Measurements from ENCODE around the gene CYP27B1. TPM values are rescaled to one million over a fixed set of nuclear protein-coding genes. Genes with fewer than 3 reads are reported as not detected.

Gene CYP27B1
- total and polyA plus RNA-seq, 7 experiments from 2014 or later = 0.20 to 2.6 (median 1.6) TPM; not detected in 1

DNA sequence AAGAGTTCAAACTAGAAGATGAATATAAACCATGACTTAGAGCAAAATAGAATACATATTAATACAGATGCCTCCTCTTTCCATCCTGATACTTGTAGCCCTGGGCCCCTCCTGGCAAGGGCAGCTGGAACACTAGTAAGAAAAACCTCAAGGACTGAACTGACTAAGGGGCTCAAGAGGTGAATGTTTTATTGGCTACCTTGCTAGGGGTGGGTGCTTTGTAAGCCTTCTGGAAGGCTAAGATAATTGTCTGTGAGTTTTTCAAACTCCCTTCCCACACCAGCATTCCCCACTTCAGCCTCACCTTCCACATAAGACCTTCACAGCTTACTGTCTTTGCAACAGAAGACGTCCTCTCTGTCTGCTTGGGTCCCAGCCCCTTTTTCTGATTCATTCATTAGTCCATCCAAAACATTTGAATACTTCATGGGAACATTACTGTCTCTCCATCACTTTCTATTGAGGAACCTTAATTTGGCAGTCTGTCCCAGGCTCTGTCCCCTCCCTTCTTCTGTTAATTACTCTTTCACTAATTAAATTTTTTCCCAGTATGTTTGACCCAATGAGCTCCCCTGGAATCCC, 13.0 kb downstream of the CYP27B1 start:
- Histone ChIP-seq H3K4me3 (ENCODE audit: low read length) (peak overlapping the region; percentile 56), H3K4me1 (ENCODE audit: control insufficient read depth in 2 of 2, insufficient read depth in 2 of 2, low read length in 2 of 2) (peaks cover 35 to 43% of the 10 kb centered on the region in 2 donors), H3K9me3 (ENCODE audit: control insufficient read depth in 2 of 3, low read length in 3 of 3) (no peaks in the 10 kb centered on the region), H3K36me3 (ENCODE audit: control insufficient read depth in 2 of 3, insufficient read depth in 3 of 3, low read length in 3 of 3) (peaks cover 0 to 20% (median 0%) of the 10 kb centered on the region in 3 experiments), H3K27me3 (ENCODE audit: control insufficient read depth in 2 of 2, insufficient read depth in 2 of 2, low read length in 2 of 2) (no peaks in the 10 kb centered on the region), H3K27ac (ENCODE audit: low read depth, low read length) (peak overlapping the region; percentile 85)
- peaks cover 0 to 2% (median 0%) of the 10 kb centered on the region in 11 donors for H3K9me3 Mint-ChIP-seq
- intact Hi-C loops (cut with micrococcal nuclease) = loop anchor here (2.0 to 10.0 kb wide), 9 partner anchors 13 to 1929 kb away; partner anchors contain the start of genes ARHGAP9 (in 1 of the 2), CTDSP2 (in 1 of the 2), DNAJC14 (in 1 of the 2) and NAB2 (in 1 of the 2)
- CTCF ChIA-PET = interaction anchor here (0.6 to 1.0 kb wide), 3 partner anchors 11 to 145 kb away, joined by 3 read pairs; no protein-coding TSS in a partner anchor
- peaks cover 3 to 31% (median 7%) of the 10 kb centered on the region in 5 donors for H3K36me3 Mint-ChIP-seq
- ATAC-seq (no peak), DNase-seq (no peak)
- peaks cover 0 to 2% (median 0%) of the 10 kb centered on the region in 5 donors for H3K27me3 Mint-ChIP-seq
- POLR2A ChIA-PET = interaction anchor here (0.6 to 3.3 kb wide), 4 partner anchors 9 to 283 kb away, joined by 3 to 17 read pairs (median 6); partner anchors contain the start of gene TSPAN31
- peaks cover 40 to 67% (median 62%) of the 10 kb centered on the region in 7 donors for H3K4me1 Mint-ChIP-seq
- H3K4me3 Mint-ChIP-seq = peak overlapping the region; percentile 82 to 99 (median 93)
- peak overlapping the region; percentile 86 to 99 (median 93) for H3K27ac Mint-ChIP-seq

DNA sequence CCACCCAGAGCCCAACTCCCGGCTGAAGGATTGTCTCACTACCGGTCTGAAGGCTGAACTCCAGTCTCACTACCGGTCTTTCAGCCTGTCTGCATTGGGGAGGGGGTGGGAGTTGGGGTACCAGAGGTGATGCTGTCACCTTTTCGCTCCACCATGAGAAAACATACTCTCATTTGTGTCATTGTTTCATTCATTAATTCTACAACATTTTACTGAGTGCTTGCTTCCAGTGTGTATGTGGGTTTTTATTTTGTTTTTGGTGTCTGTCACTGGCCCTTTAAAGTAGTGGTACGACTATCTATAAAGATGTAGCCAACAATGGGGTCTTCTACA, 14.2 kb downstream of the CYP27B1 start:
- intact Hi-C loops (cut with micrococcal nuclease) = loop anchor here (1.0 to 10.0 kb wide), 16 partner anchors 8 to 1928 kb away; partner anchors contain the start of genes ATP23 (in 2 of the 2), DDIT3 (in 2 of the 2), TSFM (in 2 of the 2) and ARHGAP9 (in 1 of the 2)
- Mint-ChIP-seq H3K9me3 (no peaks in the 10 kb centered on the region), H3K27ac (peak overlapping the region; percentile 86 to 99 (median 93)), H3K4me1 (peaks cover 36 to 60% (median 58%) of the 10 kb centered on the region in 7 donors), H3K4me3 (peak overlapping the region; percentile 82 to 98 (median 92)), H3K36me3 (peaks cover 3 to 27% (median 4%) of the 10 kb centered on the region in 5 donors), H3K27me3 (peaks cover 0 to 2% (median 0%) of the 10 kb centered on the region in 5 donors)
- ChIA-PET POLR2A (interaction anchor here (0.9 to 1.0 kb wide), 3 partner anchors 8 to 59 kb away, joined by 3 to 9 read pairs (median 4); partner anchors contain the start of gene OS9), CTCF (interaction anchor here (0.8 kb wide), 1 partner anchor 167 kb away, joined by 3 read pairs; no protein-coding TSS in a partner anchor)
- peak overlapping the region; percentile 85 for H3K27ac ChIP-seq (ENCODE audit: low read depth, low read length)
- no peak for ATAC-seq
- H3K4me3 ChIP-seq (ENCODE audit: low read length) = peak overlapping the region; percentile 19
- peaks cover 0 to 13% (median 5%) of the 10 kb centered on the region in 3 experiments for H3K36me3 ChIP-seq (ENCODE audit: control insufficient read depth in 2 of 3, insufficient read depth in 3 of 3, low read length in 3 of 3)
- DNase-seq = no peak
- no peaks in the 10 kb centered on the region for H3K9me3 ChIP-seq (ENCODE audit: control insufficient read depth in 2 of 3, low read length in 3 of 3)
- no peaks in the 10 kb centered on the region for H3K27me3 ChIP-seq (ENCODE audit: control insufficient read depth in 2 of 2, insufficient read depth in 2 of 2, low read length in 2 of 2)
- H3K4me1 ChIP-seq (ENCODE audit: control insufficient read depth in 2 of 2, insufficient read depth in 2 of 2, low read length in 2 of 2) = peaks cover 35 to 43% of the 10 kb centered on the region in 2 donors

DNA sequence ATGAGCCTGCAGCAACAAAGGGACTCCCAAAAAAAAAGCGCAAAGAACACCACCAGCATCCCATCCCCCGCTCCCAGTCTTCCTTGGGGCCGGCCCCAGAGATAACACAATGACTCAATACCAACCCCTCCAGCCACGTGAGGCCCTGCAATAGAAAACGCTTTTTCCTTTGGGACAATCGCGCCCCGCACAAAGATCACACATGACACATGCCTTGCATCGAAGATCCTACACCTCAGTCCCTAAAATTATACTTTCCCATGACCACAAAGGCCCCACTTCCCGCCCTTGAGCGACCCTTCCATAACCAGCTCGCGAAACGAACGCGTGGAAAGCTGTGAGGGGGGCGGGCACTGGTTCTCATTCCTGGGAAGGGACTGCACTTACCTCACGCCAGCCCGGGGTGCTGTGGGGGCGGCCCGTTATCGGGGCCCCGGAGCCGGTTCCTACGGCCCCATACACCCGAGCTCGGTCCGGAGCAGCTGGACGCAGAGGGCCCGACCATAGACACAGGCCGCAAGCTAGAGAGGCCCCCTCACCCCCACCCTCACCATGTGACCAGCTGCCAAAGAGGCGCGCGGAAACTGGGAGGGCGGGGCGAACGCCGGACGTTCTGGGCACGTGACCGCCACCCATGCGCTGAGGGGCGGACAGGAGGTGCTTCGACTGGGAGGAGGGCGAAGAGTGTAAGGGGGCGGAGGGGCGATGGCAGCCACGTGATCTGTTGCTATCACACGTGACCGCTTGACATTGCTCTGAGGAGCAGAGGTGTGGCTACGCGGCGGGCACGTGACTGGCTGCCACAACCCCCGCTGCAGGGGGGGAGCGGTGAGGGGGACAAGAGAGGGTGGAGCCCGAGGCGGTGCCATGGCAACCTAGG, 14.8 kb downstream of the CYP27B1 start, which contains the start of gene CDK4:
TSS of gene CDK4 (minus strand) at position 523 of the 880 bp plus-strand sequence. CDS start 593 bp downstream, outside the sequence.
- POLR2A ChIA-PET = interaction anchor here (0.8 to 1.0 kb wide), 4 partner anchors 9 to 58 kb away, joined by 3 to 9 read pairs (median 4); partner anchors contain the start of gene OS9
- CTCF ChIA-PET = interaction anchor here (0.8 kb wide), 1 partner anchor 167 kb away, joined by 3 read pairs; no protein-coding TSS in a partner anchor
- H3K36me3 Mint-ChIP-seq = peaks cover 3 to 27% (median 7%) of the 10 kb centered on the region in 5 donors
- H3K9me3 ChIP-seq (ENCODE audit: control insufficient read depth in 2 of 3, low read length in 3 of 3) = no peaks in the 10 kb centered on the region
- ATAC-seq (peak; percentile 89), DNase-seq (peak; percentile 92 to 100 (median 99))
- H3K27ac ChIP-seq (ENCODE audit: low read depth, low read length) = peak within 1 kb of the TSS; percentile 90
- peaks cover 32 to 42% of the 10 kb centered on the region in 2 donors for H3K4me1 ChIP-seq (ENCODE audit: control insufficient read depth in 2 of 2, insufficient read depth in 2 of 2, low read length in 2 of 2)
- no peaks in the 10 kb centered on the region for H3K9me3 Mint-ChIP-seq
- H3K4me3 Mint-ChIP-seq = peak within 1 kb of the TSS; percentile 82 to 98 (median 92)
- peak within 1 kb of the TSS; percentile 86 to 99 (median 93) for H3K27ac Mint-ChIP-seq
- H3K27me3 Mint-ChIP-seq = peaks cover 0 to 2% (median 0%) of the 10 kb centered on the region in 5 donors
- H3K4me3 ChIP-seq (ENCODE audit: low read length) = peak within 1 kb of the TSS; percentile 79
- intact Hi-C loops (cut with micrococcal nuclease) = loop anchor here (1.0 to 10.0 kb wide), 16 partner anchors 8 to 1927 kb away; partner anchors contain the start of genes ATP23 (in 2 of the 2), DDIT3 (in 2 of the 2), TSFM (in 2 of the 2) and ARHGAP9 (in 1 of the 2)
- no peaks in the 10 kb centered on the region for H3K27me3 ChIP-seq (ENCODE audit: control insufficient read depth in 2 of 2, insufficient read depth in 2 of 2, low read length in 2 of 2)
- H3K36me3 ChIP-seq (ENCODE audit: control insufficient read depth in 2 of 3, insufficient read depth in 3 of 3, low read length in 3 of 3) = peaks cover 0 to 18% (median 5%) of the 10 kb centered on the region in 3 experiments
- peaks cover 35 to 62% (median 59%) of the 10 kb centered on the region in 7 donors for H3K4me1 Mint-ChIP-seq

GRCh38 chr12:57751432-57751787, 15.5 kb downstream of the CYP27B1 start:
- CTCF ChIA-PET = no interaction called here
- Histone ChIP-seq H3K27ac (ENCODE audit: low read depth, low read length) (peak overlapping the region; percentile 90), H3K9me3 (ENCODE audit: control insufficient read depth in 2 of 3, low read length in 3 of 3) (no peaks in the 10 kb centered on the region), H3K4me1 (ENCODE audit: control insufficient read depth in 2 of 2, insufficient read depth in 2 of 2, low read length in 2 of 2) (peaks cover 27 to 36% of the 10 kb centered on the region in 2 donors), H3K36me3 (ENCODE audit: control insufficient read depth in 2 of 3, insufficient read depth in 3 of 3, low read length in 3 of 3) (peaks cover 0 to 22% (median 5%) of the 10 kb centered on the region in 3 experiments), H3K27me3 (ENCODE audit: control insufficient read depth in 2 of 2, insufficient read depth in 2 of 2, low read length in 2 of 2) (no peaks in the 10 kb centered on the region), H3K4me3 (ENCODE audit: low read length) (peak overlapping the region; percentile 79)
- Mint-ChIP-seq H3K4me1 (peaks cover 28 to 61% (median 54%) of the 10 kb centered on the region in 7 donors), H3K9me3 (no peaks in the 10 kb centered on the region), H3K27me3 (no peaks in the 10 kb centered on the region), H3K36me3 (peaks cover 3 to 22% (median 4%) of the 10 kb centered on the region in 5 donors), H3K4me3 (peak overlapping the region; percentile 82 to 98 (median 92)), H3K27ac (peak overlapping the region; percentile 86 to 99 (median 93))
- intact Hi-C loops (cut with micrococcal nuclease) = loop anchor here (5.0 to 10.0 kb wide), 6 partner anchors 274 to 1927 kb away; partner anchors contain the start of genes ARHGAP9 (in 1 of the 2), DNAJC14 (in 1 of the 2), NAB2 (in 1 of the 2) and PRIM1 (in 1 of the 2)
- DNase-seq (no peak), ATAC-seq (no peak)
- POLR2A ChIA-PET = interaction anchor here (0.8 to 1.6 kb wide), 2 partner anchors 14 to 146 kb away, joined by 3 to 4 read pairs; partner anchors contain the start of gene DTX3

DNA sequence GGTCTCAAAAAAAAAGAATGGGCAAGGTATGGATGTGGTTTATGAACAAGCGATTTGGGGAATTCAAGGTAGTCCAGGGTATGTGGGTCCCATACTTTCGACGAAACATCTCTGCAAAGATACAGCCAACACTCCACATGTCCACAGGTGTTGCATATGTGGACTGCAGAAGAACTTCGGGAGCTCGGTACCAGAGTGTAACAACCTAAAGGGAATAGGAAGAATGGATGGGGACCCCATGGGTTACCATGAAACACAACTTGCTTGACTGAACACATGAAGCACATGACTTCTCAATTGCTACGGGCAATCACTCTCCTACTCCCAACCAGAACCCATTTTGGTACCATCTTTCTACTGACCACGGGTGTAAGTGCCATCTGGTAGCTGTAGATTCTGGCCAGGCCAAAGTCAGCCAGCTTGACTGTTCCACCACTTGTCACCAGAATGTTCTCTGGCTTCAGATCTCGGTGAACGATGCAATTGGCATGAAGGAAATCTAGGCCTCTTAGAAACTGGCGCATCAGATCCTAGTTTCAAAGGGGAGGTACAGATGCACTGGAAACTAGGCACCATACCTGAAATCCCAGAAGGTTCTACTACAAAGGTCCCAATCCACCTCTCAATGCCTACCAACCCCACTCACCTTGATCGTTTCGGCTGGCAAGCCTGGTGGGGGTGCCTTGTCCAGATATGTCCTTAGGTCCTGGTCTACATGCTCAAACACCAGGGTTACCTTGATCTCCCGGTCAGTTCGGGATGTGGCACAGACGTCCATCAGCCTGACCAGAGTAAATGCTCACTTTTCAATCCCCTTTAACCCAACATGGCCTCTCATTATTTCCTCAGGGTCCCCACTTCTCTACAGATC, 16.1 kb downstream of the CYP27B1 start:
- H3K27ac Mint-ChIP-seq = peak overlapping the region; percentile 86 to 99 (median 93)
- Histone ChIP-seq H3K27ac (ENCODE audit: low read depth, low read length) (peak overlapping the region; percentile 90), H3K36me3 (ENCODE audit: control insufficient read depth in 2 of 3, insufficient read depth in 3 of 3, low read length in 3 of 3) (peaks cover 0 to 22% (median 5%) of the 10 kb centered on the region in 3 experiments), H3K4me1 (ENCODE audit: control insufficient read depth in 2 of 2, insufficient read depth in 2 of 2, low read length in 2 of 2) (peaks cover 23 to 33% of the 10 kb centered on the region in 2 donors), H3K27me3 (ENCODE audit: control insufficient read depth in 2 of 2, insufficient read depth in 2 of 2, low read length in 2 of 2) (no peaks in the 10 kb centered on the region), H3K4me3 (ENCODE audit: low read length) (peak overlapping the region; percentile 79), H3K9me3 (ENCODE audit: control insufficient read depth in 2 of 3, low read length in 3 of 3) (no peaks in the 10 kb centered on the region)
- H3K9me3 Mint-ChIP-seq = no peaks in the 10 kb centered on the region
- peak overlapping the region; percentile 82 to 98 (median 92) for H3K4me3 Mint-ChIP-seq
- DNase-seq = no peak
- intact Hi-C loops (cut with micrococcal nuclease) = loop anchor here (5.0 to 10.0 kb wide), 6 partner anchors 273 to 1926 kb away; partner anchors contain the start of genes ARHGAP9 (in 1 of the 2), DNAJC14 (in 1 of the 2), NAB2 (in 1 of the 2) and PRIM1 (in 1 of the 2)
- CTCF ChIA-PET = interaction anchor here (1.2 to 1.5 kb wide), 2 partner anchors 9 to 10 kb away, joined by 3 to 4 read pairs; no protein-coding TSS in a partner anchor
- POLR2A ChIA-PET = interaction anchor here (0.6 to 1.6 kb wide), 3 partner anchors 9 to 146 kb away, joined by 3 to 5 read pairs (median 4); partner anchors contain the start of gene DTX3
- no peaks in the 10 kb centered on the region for H3K27me3 Mint-ChIP-seq
- H3K36me3 Mint-ChIP-seq = peaks cover 3 to 20% (median 4%) of the 10 kb centered on the region in 5 donors
- H3K4me1 Mint-ChIP-seq = peaks cover 31 to 63% (median 55%) of the 10 kb centered on the region in 7 donors
- no peak for ATAC-seq
